CD14-positive monocyte (primary cell): Measurements from ENCODE around the gene PTPRQ. TPM values are rescaled to one million over a fixed set of nuclear protein-coding genes. Genes with fewer than 3 reads are reported as not detected.

Experiments used
- DNase-seq, 3 donors: peaks; one replicate each; pipeline ENCODE4 v3.0.0-alpha.2; 2011 to 2022
- H2AFZ ChIP-seq: 2 replicates; pipeline ENCODE4 v1.6.0; 2012; ENCODE audit warnings: mild to moderate bottlenecking, low read depth, low read length, inconsistent platforms; ENCODE audit not compliant: insufficient read depth, poor library complexity, severe bottlenecking
- H3K27ac ChIP-seq, 2 donors: 1 replicate in 1 of 2; 2 replicates in 1 of 2; pipeline ENCODE4 v1.5.1; 2012 to 2013; ENCODE audit warnings: low read length in 2 of 2, control low read depth in 1 of 2, inconsistent platforms in 1 of 2, low read depth in 1 of 2, mild to moderate bottlenecking in 1 of 2
- H3K27me3 ChIP-seq, 2 donors: one replicate each; pipeline versions ENCODE4 v1.6.0 to v1.6.1; 2011 to 2013; ENCODE audit warnings: low read length in 2 of 2; ENCODE audit not compliant: control insufficient read depth in 2 of 2, insufficient read depth in 2 of 2
- H3K36me3 ChIP-seq, 2 donors: replicated peaks in 1 of 2; 1 replicate in 1 of 2; 2 replicates in 1 of 2; pipeline versions ENCODE4 v1.5.1 to v1.6.1; 2012 to 2013; ENCODE audit warnings: low read length in 2 of 2, control low read depth in 1 of 2, inconsistent platforms in 1 of 2, mild to moderate bottlenecking in 1 of 2; ENCODE audit not compliant: insufficient read depth in 2 of 2, control insufficient read depth in 1 of 2
- H3K4me1 ChIP-seq, 2 donors: 1 replicate in 1 of 2; 2 replicates in 1 of 2; pipeline versions ENCODE4 v1.5.1 to v1.6.1; 2012 to 2013; ENCODE audit warnings: low read length in 2 of 2, control low read depth in 1 of 2, inconsistent platforms in 1 of 2, mild to moderate bottlenecking in 1 of 2, moderate library complexity in 1 of 2; ENCODE audit not compliant: insufficient read depth in 2 of 2, control insufficient read depth in 1 of 2
- H3K4me2 ChIP-seq: replicated peaks from 2 replicates; pipeline ENCODE3; 2012; ENCODE audit warnings: low read length, moderate library complexity, mild to moderate bottlenecking; ENCODE audit not compliant: poor library complexity, severe bottlenecking; ENCODE audit errors: extremely low read depth
- H3K4me3 ChIP-seq, 3 experiments: fragments of 200-600 bp in 1 of 3; sonication (generic) in 1 of 3; replicated peaks in 1 of 3; 1 replicate in 2 of 3; 2 replicates in 1 of 3; pipeline ENCODE4 v1.5.1; 2011 to 2013; ENCODE audit warnings: low read length in 3 of 3, mild to moderate bottlenecking in 3 of 3, control low read depth in 2 of 3, low read depth in 2 of 3, inconsistent platforms in 1 of 3, moderate library complexity in 1 of 3
- H3K79me2 ChIP-seq: 2 replicates; pipeline ENCODE4 v1.6.0; 2012; ENCODE audit warnings: mild to moderate bottlenecking, control low read depth, inconsistent platforms, low read length, moderate library complexity; ENCODE audit not compliant: insufficient read depth
- H3K9ac ChIP-seq: 2 replicates; pipeline ENCODE4 v1.6.0; 2017; ENCODE audit warnings: low read length, mild to moderate bottlenecking; ENCODE audit not compliant: insufficient read depth, poor library complexity, severe bottlenecking
- H3K9me3 ChIP-seq, 2 donors: replicated peaks in 1 of 2; 1 replicate in 1 of 2; 2 replicates in 1 of 2; pipeline versions ENCODE4 v1.5.1 to v1.6.1; 2012 to 2013; ENCODE audit warnings: low read length in 2 of 2, control low read depth in 1 of 2; ENCODE audit not compliant: control insufficient read depth in 1 of 2, insufficient read depth in 1 of 2
- H4K20me1 ChIP-seq: 2 replicates; pipeline ENCODE4 v1.6.0; 2012; ENCODE audit warnings: mild to moderate bottlenecking, low read length, control low read depth, moderate library complexity; ENCODE audit not compliant: insufficient read depth
- H3K27ac Mint-ChIP-seq, 7 donors: one replicate each; pipeline ENCODE4 v1.8.0; 2020; ENCODE audit warnings: mild to moderate bottlenecking in 7 of 7, mixed read lengths in 7 of 7, moderate library complexity in 6 of 7, inconsistent platforms in 2 of 7
- H3K27me3 Mint-ChIP-seq, 3 donors: one replicate each; pipeline ENCODE4 v1.8.0; 2021 to 2022; ENCODE audit warnings: low read depth in 3 of 3, mild to moderate bottlenecking in 3 of 3, mixed read lengths in 3 of 3, moderate library complexity in 3 of 3, inconsistent platforms in 1 of 3
- H3K36me3 Mint-ChIP-seq, 2 donors: one replicate each; pipeline ENCODE4 v1.8.0; 2020; ENCODE audit warnings: mixed read lengths in 2 of 2, inconsistent platforms in 1 of 2, mild to moderate bottlenecking in 1 of 2
- H3K4me1 Mint-ChIP-seq: one replicate; pipeline ENCODE4 v1.8.0; 2020; ENCODE audit warnings: mild to moderate bottlenecking, mixed read lengths
- H3K4me3 Mint-ChIP-seq, 2 donors: one replicate each; pipeline ENCODE4 v1.8.0; 2020; ENCODE audit warnings: mild to moderate bottlenecking in 2 of 2, mixed read lengths in 2 of 2, moderate library complexity in 1 of 2
- H3K9me3 Mint-ChIP-seq, 7 donors: one replicate each; pipeline ENCODE4 v1.8.0; 2020 to 2022; ENCODE audit warnings: mixed read lengths in 7 of 7, mild to moderate bottlenecking in 6 of 7, moderate library complexity in 6 of 7, inconsistent platforms in 2 of 7
- CTCF ChIP-seq: fragments of 200-600 bp; IDR thresholded peaks from one replicate; pipeline ENCODE4 v1.8.0; 2022; ENCODE audit warnings: antibody characterized with exemption, mild to moderate bottlenecking
- WGBS: methylation state at CpG from one replicate; pipeline ENCODE4 v1.1.5; 2013; ENCODE audit warnings: missing lambda C conversion rate; ENCODE audit not compliant: insufficient coverage; 5-methylcytosine and 5-hydroxymethylcytosine counted together
- intact Hi-C, 2 donors: fragments of 100-400 bp; cut with micrococcal nuclease; formaldehyde crosslinking; loops; one replicate each; pipeline versions ENCODE4 v1.15.0 to v1.15.1; 2023
- polyA plus RNA-seq, 3 donors: library from polyadenylated mRNA; depleted of rRNA in 1 of 3; unstranded in 2 of 3; stranded (reverse) in 1 of 3; fragments of 300-500 nt in 2 of 3; fragments of >200 nt in 1 of 3; fragmentation: Illumina TruSeq in 2 of 3; gene quantifications; 1 replicate in 2 of 3; 2 replicates in 1 of 3; pipeline ENCODE4 v1.2.3, GENCODE V29; 2012 to 2021

Gene PTPRQ
- polyA plus RNA-seq, 3 donors, result not detected

GRCh38 chr12:80617733-80618132 lies 173.7 kb downstream of the PTPRQ start:
- H3K27me3 Mint-ChIP-seq, result peaks cover 0 to 1% (median 0%) of the 10 kb centered on the region in 3 donors
- intact Hi-C loops, result no loop called here
- no peak for TF ChIP-seq CTCF
- Histone ChIP-seq H4K20me1 (no peaks in the 10 kb centered on the region), H3K4me3 (no peak overlapping the region), H2AFZ (no peak overlapping the region), H3K9ac (no peak overlapping the region), H3K27me3 (no peaks in the 10 kb centered on the region), H3K4me1 (no peaks in the 10 kb centered on the region), H3K9me3 (no peaks in the 10 kb centered on the region), H3K27ac (no peak overlapping the region), H3K36me3 (no peaks in the 10 kb centered on the region), H3K79me2 (no peaks in the 10 kb centered on the region), H3K4me2 (no peak overlapping the region)
- H3K36me3 Mint-ChIP-seq, result no peaks in the 10 kb centered on the region
- no peak for DNase-seq
- no peaks in the 10 kb centered on the region for H3K9me3 Mint-ChIP-seq
- H3K4me3 Mint-ChIP-seq, result no peak overlapping the region
- H3K4me1 Mint-ChIP-seq, result no peaks in the 10 kb centered on the region
- no peak overlapping the region for H3K27ac Mint-ChIP-seq

- no peaks in the 10 kb centered on the region for H3K36me3 ChIP-seq
- no peaks in the 10 kb centered on the region for H4K20me1 ChIP-seq
- no peak overlapping the region for H2AFZ ChIP-seq
- no peak overlapping the region for H3K27ac Mint-ChIP-seq
- H3K4me1 Mint-ChIP-seq, result no peaks in the 10 kb centered on the region
- H3K36me3 Mint-ChIP-seq, result no peaks in the 10 kb centered on the region
- H3K27me3 Mint-ChIP-seq, result no peaks in the 10 kb centered on the region
- H3K4me3 Mint-ChIP-seq, result no peak overlapping the region
- DNase-seq, result no peak
- H3K9me3 ChIP-seq, result no peaks in the 10 kb centered on the region
- H3K4me2 ChIP-seq, result no peak overlapping the region
- WGBS, result no CpG with 5 or more reads among the region's 2 CpGs
- peaks cover 0 to 2% (median 0%) of the 10 kb centered on the region in 7 donors for H3K9me3 Mint-ChIP-seq
- no peak overlapping the region for H3K27ac ChIP-seq
- H3K27me3 ChIP-seq, result no peaks in the 10 kb centered on the region
- no peaks in the 10 kb centered on the region for H3K4me1 ChIP-seq
- no peak for TF ChIP-seq CTCF
- H3K4me3 ChIP-seq, result no peak overlapping the region
- H3K79me2 ChIP-seq, result no peaks in the 10 kb centered on the region
- H3K9ac ChIP-seq, result no peak overlapping the region
- intact Hi-C loops, result no loop called here
These were observed 176.2 kb downstream of the PTPRQ start for GRCh38 chr12:80620281-80620680.
